Measurements from ENCODE around the gene GSE1. TPM values are rescaled to one million over a fixed set of nuclear protein-coding genes. Genes with fewer than 3 reads are reported as not detected.

Gene GSE1
- total RNA-seq, 2 experiments from 2014 or later: 29.6 to 30.0 TPM

DNA sequence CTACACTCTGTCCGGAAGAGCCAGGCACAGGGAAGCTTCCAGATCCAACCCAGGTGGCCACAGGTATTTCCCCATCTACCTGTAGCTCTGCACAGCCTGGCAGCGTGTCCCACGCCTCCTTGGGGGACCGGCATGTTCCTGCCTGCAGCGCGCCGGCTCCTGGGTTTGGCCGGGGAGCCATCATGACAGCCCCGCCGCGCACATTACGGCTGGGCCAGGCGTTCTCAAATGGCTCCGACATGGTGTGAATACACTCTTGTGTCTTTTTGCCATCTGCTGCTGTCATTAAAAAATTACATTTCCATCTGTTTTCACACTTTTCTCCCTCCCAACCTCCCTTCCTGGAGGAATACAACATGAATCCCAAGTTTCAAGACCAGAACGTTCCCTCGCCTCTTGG lies 83.7 kb downstream of the GSE1 start:
- CTCF ChIA-PET: no interaction called here
- POLR2A ChIA-PET: no interaction called here

DNA sequence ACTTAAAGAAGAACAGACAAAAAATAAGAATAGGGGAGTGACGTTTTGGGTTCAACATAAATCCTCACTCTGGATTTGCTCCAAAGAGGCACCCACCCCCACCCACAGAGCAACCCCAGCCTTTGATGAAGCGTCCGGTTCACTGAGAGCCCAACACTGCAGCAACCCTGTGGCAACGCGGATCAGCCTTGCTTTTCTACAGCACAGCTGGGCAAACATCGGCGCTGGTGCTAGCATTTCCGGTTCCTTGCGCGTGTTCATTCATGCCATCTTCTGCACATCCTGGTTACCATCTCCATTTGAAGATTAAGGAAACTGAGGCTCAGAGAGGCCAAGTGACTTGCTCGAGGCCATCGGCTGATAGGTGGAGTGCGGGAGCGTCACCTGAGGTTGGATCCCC lies 84.3 kb downstream of the GSE1 start:
- POLR2A ChIA-PET: interaction anchor here (0.6 kb wide), 1 partner anchor 246 kb away, joined by 5 read pairs; no protein-coding TSS in a partner anchor
- CTCF ChIA-PET: no interaction called here

DNA sequence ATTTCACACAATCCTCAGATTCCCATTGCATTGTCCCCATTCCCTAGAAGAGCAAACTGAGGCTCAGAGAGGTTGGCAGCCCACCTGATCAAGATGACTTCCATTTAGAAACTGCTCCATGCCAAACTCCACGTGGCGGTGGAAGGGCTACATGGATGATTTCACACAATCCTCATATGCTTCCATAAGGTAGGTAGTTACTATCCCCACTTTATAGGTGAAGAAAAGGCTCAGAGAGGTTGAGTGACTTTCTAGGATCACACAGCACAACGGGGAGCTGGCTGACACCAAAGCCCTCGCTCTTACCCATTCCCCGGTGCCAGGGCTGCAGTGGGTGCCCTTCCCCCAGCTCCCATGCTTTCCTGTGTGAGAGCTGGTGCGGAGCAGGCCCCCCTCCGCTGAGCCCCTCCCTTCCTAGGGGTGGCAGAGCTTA lies 85.4 kb downstream of the GSE1 start:
- ChIA-PET CTCF (interaction anchor here (1.1 kb wide), 1 partner anchor 8 kb away, joined by 3 read pairs; no protein-coding TSS in a partner anchor), POLR2A (no interaction called here)

DNA sequence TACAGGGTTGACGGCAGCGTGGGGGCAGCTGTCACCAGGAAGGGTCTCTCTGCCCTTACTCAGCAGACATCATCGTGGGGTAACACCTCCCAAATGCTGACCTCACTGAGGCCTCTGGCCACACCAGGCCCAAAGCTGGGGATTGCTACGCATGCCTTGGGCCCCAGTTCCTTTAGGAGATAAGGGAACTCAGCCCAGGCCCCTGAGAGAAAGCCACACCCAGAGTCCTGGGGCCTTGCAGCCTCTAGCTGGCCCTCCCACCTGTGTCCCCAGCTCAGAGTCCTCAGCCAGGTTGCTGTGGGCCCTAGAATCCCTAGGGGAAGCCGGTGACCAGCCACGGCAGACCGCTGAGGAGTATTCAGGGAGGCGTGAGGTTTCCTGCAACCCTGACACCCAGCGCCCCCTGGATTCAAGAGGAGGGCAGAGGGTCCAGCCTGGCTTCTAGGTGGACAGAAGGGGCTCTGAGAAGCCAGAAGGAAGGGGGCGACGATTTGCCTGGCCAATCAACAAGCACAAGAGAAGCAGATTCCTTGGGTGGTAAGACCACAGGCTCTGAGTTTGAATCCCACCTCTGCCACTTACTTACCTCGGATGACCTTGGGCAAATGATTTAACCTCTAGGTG lies 85.9 kb downstream of the GSE1 start:
- ChIA-PET POLR2A (no interaction called here), CTCF (interaction anchor here (1.1 kb wide), 1 partner anchor 9 kb away, joined by 3 read pairs; no protein-coding TSS in a partner anchor)

DNA sequence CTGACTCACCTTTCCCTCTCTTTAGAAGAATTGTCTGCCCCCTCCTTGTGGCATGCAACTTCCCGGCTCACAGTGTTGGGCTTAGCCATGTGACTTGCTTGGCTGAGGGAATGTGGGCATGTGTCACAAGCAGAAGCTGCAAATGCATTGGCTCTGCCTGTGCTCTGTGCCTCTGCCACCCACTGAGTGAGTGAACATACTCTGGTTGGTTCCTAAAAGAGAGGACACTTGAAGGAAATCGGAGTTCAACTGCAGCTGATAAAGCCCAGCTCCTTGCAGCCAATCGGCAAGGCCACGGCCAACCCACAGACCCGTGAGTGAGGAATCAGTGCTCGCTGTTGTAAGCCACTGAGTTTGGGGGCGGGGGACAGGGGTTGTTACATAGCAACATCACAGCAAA lies 86.5 kb downstream of the GSE1 start:
- POLR2A ChIA-PET: no interaction called here

DNA sequence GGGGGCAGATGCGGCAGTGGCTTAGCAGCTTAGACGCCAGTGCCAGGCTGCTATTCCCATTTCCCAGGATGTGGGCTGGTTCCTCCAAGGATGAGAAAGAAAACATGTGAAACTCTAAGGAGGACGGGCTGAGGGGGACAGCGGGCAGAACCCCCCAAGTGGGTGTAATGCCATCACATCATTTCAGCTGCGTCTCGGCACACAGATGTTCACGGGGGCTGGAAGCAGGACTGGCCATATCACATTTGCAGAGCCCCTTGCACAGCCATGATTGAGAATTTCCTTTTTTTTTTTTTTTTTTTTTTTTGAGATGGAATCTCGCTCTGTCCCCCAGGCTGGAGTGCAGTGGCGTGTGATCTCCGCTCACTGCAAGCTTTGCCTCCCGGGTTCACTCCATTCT lies 90.9 kb downstream of the GSE1 start:
- CTCF ChIA-PET: no interaction called here
- POLR2A ChIA-PET: no interaction called here

More for the DNA sequence above, 86.5 kb downstream of the GSE1 start:
- CTCF ChIA-PET: no interaction called here

DNA sequence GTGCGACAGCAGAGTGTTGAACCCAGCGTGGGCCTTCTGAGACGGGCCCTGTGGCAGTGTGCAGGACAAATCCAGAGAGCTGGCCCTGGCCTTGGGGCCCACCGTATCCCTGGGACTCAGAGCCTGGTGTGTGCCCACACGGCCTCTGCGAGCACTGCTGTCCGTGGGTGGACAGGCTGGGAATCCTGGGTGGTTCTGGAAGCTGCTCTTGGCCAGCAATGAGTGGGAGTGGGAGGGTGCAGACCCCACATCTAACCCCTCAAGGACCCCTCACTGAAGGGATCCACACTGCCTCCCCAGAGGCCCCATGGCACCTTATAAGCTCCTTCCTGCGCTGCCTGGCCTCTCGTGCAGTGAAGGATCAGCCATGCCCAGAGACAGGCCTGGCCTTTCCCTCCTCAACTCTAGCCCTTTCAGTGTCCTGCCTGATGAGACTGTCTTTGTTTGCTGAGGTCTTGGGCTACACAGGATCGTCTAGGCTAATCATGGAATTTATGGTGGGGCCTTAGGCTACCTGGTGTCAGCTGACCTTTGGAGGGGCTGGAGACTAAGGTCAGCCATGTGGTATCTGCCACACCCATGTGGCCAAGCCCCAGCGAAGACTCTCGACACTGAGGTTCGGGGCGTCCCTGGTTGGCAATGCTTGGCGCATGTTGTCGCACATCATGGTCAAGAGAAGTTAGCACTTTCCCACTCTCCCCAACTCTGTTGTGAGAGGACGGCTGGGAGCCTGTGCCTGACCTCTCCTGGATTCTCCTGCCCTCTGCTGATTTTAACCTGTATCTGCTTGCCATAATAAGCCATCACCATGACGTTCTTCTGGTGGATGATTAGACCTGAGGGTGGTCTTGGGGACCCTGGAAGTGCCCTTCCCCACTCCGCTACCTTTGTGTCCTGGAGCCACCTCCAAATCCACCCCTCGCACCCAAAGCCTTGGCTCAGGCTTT lies 92.1 kb downstream of the GSE1 start:
- POLR2A ChIA-PET: no interaction called here
- CTCF ChIA-PET: no interaction called here

DNA sequence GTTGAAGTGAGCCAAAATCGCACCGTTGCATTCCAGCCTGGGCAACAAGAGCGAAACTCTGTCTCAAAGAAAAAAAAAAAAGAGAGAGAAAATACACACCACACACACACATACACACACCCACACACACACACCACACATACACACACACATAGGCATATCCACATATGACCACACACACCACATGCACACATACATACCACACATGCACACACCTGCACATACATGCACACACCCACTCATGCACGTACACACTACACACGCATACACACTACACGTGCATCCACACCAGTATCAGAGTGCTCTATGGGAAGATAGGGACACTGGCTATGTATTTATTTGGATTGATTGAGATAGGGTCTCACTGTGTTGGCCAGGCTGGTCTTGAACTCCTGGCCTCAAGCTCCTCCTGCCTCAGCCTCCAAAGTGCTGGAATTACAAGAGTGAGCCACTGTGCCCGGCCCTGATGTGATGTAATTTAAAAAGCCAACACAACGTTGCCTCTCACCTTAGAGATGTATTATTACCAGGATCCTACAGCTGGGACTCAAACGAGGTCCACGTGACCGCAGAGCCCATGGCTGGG lies 93.4 kb downstream of the GSE1 start:
- CTCF ChIA-PET: no interaction called here
- POLR2A ChIA-PET: interaction anchor here (0.6 kb wide), 1 partner anchor 58 kb away, joined by 9 read pairs; no protein-coding TSS in a partner anchor

DNA sequence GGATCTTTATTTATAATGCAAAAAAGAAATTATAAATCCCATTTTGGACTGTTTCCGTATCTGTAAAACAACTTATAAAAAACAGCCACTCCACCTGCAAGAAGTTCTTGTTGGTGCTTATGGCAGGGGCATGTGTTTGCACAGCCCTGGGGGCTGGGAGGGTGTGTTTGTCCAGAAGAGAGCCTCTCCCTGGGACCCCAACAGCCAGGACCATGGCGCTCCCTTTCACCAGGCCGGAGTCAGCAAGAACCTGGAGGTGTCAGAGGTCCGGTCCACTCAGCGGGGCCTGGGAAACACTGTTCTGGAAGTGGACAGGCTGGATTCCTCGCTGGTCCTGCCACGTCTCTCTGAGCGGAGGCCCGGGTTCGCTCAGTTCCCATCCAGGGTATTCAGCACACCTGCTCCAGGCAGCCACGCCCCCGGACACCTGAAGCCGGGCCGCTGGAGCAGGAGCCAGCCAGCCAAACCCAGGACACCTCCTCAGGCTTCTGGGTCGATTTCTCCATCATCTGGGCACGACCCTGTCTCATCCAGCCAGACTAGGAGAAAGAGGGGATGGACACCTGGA lies 94.5 kb downstream of the GSE1 start:
- ChIA-PET POLR2A (no interaction called here), CTCF (no interaction called here)

DNA sequence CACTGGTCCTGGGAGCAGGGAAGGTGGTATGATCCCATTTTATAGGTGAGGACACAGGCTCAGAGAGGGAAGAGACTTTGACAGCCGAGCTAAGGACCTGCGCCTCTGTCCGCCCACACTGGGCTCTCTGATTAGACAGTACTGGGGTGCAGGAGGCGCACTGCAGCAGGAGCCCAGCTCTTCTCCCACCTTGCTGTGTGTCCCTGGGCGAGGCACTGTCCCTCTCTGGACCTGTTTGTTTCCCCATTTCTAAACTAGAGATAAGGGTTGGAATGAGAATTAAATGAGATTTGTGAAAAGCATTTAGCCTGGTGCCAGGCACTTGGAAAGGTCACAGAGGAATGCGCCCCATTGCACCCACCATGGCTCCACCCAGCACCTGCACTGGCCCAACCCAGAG lies 95.2 kb downstream of the GSE1 start:
- CTCF ChIA-PET: no interaction called here

DNA sequence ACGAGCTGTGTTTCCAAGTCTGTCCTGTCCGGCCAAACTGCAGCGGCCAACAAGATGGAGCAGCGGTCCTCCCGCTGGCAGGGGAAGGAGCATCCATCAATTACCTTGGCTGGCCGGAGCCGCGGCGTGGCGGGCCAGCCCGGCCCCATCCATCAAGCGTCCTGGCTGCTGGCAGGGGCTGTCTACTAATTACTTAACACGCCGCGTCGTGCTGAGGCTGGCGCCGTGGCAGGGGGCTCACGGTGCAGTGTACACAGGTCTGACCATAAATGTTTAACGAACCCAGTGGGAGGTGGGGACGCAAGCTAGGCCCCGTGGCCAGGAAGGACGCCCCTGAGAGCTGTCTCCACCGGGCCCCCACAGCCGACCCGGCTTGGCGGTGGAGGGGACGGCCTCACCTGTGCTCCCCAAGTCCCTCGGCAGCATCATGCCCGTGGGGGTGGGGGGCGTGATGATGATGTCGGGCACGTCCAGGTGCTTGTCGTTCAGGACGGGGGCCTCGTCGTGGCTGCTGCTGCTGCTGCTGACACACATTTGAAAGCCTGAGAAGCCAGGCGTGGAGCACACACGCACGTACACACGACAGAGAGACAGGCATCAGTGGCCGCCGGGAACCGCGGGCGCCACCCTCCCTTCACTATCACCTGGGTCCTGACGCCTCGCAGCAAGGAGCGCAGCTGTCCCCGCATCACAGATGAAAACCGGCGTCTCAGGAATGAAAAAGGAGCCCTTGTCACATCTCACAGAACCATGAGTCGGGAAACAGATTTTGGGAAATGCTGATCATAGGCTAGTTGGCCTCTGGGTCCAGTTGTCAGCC lies 96.9 kb downstream of the GSE1 start:
- ChIA-PET POLR2A (no interaction called here), CTCF (interaction anchor here (1.0 kb wide), 1 partner anchor 8 kb away, joined by 4 read pairs; no protein-coding TSS in a partner anchor)

More for the DNA sequence above, 95.2 kb downstream of the GSE1 start:
- POLR2A ChIA-PET: no interaction called here

DNA sequence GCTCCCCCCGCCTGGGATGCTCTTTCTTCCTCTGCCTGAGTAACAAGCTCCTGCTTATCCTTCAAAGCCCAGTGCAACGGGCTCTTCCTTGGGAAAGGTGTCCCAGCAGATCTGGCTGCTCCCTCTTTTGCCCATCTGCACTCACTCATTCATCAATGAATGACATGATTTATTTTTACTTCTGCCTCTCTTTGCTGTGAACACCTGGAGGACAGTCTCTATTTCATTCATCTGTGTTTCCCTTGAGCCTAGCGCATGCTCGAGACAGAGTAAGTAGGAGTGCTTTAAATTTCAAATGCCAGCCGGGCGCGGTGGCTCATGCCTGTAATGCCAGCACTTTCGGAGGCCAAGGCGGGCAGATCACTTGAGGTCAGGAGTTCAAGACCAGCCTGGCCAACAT lies 97.6 kb downstream of the GSE1 start:
- ChIA-PET POLR2A (no interaction called here), CTCF (interaction anchor here (0.7 kb wide), 1 partner anchor 68 kb away, joined by 3 read pairs; no protein-coding TSS in a partner anchor)

DNA sequence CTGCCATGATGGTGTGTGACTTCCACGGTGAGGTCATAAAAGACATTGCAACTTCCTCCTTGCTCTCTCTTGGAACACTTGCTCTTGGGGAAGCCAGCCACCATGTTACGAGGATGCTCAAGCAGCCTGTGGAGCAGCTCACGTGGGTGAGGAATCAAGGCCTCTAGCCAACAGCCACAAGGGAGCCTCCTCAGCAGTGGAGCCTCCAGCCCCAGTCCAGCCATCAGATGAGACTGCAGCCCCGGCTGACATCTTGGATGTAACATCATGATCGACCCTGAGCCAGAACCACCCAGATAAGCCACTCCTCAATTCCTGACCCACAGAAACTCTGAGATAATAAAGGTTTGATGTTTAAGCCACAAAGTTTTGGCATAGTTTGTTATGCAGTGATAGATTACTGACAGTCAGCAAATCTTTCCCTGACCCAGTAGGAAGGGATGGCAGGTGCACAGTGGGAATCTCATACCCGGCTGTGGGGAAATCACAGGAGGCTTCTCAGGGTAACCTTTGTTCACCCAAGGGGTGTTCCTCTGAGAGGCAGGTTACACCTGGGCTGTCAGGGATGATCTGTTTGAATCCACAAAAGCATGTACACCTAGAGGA lies 99.0 kb downstream of the GSE1 start:
- POLR2A ChIA-PET: no interaction called here
- CTCF ChIA-PET: interaction anchor here (1.2 kb wide), 1 partner anchor 53 kb away, joined by 5 read pairs; no protein-coding TSS in a partner anchor

DNA sequence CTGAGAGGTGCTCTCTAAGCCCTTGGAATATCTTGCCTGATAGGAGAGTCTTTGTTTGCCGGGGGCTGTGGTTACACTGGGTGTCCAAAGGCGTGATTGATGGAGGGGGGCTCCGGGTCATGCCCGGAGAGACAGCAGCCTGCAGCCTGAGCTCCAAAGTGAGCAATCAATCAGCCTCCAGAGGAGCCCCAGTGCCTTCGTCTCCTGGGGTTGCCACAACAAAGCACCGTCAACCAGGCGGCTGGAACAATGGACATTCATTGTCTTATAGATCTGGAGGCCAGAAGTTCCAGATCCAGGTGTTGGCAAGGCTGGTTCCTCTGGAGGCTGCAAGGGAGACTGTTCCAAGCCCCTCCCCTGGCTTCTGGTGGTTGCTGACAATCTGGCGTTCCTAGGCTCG lies 99.7 kb downstream of the GSE1 start:
- ChIA-PET POLR2A (no interaction called here), CTCF (no interaction called here)

DNA sequence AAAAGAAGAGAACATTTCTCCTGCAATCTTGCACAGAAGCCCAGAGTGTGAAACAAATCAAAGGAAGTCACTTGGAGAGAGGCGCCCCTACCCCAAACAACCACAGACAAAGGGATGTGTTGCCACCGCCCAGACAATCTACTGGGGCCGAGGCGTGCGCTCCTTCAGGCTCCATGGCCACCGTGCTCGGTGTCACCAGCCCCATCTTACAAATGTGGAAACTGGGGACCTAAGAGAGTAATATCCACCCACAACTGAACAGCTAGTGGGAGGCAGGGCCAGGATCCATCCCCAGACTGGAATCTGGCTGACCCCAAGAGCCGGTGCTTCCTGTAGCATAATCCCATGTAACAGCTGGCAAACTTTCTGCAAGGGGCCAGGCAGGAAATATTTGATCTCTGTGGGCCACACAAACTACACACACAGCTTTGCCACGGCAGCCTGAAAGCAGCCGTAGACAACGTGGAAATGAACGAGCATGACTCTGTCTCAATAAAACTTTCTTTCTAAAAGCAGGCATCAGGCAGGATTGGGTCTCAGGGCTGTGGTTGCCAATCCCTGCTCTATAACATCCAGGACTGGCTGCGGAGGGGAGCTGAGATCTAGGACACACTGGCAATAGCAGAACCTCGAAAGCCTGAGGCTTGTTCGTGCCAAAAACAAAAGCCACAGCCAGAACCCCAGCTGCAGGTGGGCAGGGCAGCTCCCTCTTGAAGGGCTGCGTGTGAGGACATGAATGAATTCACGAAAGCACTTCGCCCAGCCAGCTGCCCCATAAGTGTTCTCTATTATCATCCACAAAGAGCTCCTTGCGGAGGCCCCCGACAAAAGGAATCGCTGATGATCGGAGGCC lies 102.3 kb downstream of the GSE1 start:
- ChIA-PET CTCF (interaction anchor here (0.6 to 4.1 kb wide), 3 partner anchors 22 to 796 kb away, joined by 3 to 16 read pairs (median 5); no protein-coding TSS in a partner anchor), POLR2A (no interaction called here)

DNA sequence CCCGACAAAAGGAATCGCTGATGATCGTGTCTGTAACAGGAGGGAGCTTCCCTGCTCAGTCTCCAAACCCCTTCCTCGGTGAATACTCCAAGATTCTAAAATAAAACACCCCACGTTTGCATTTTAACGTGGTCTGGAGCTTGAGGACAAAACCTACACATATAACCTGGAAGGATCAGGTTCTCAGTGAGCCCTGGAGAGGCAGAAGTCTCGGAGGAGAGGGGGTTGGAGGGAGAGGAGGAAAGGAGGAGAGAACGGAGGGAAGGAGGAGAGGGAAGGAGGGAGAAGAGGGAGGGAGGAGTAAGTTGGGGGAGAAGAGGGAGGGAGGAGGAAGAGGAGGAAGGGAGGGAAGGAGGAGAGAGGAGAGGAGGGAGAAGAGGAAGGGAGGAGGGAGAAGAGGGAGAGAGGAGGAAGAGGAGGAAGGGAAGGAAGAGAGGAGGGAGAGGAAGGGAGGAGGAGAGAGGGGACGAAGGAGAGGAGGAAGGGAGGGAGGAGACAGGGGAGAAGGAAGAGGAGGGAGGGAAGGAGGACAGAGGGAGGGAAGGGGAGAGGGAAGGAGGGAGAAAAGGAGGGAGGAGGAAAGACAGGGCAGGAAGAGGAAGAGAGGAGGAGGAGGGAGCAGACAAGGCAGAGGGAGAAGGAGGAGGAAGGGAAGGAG lies 103.0 kb downstream of the GSE1 start:
- ChIA-PET POLR2A (interaction anchor here (0.7 kb wide), 1 partner anchor 27 kb away, joined by 3 read pairs; no protein-coding TSS in a partner anchor), CTCF (interaction anchor here (0.6 to 4.1 kb wide), 6 partner anchors 21 to 296 kb away, joined by 4 to 16 read pairs (median 6); partner anchors contain the start of gene GINS2)

DNA sequence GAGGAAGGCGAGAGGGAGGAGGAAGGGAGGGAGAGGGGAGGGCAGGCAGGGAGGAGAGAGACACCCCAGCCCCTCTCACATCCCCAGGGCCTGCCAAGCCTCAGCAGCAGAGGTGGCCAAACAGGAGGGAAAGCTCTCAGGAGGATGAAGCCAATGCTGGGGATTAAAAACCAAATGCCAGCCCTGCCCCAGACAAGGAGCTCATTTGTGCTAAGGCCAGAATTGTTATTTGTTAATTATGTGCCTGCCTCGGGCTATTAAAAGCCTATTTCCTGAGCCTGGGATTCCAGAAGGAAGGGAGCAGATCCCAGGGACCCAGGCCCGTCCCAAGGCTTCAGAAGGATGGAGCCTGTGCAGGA lies 103.5 kb downstream of the GSE1 start:
- POLR2A ChIA-PET: interaction anchor here (0.7 kb wide), 1 partner anchor 27 kb away, joined by 3 read pairs; no protein-coding TSS in a partner anchor
- CTCF ChIA-PET: interaction anchor here (0.7 to 4.1 kb wide), 8 partner anchors 20 to 382 kb away, joined by 3 to 16 read pairs (median 6); partner anchors contain the start of gene GINS2

Data from activated CD8-positive, alpha-beta memory T cell treated with anti-CD3 and anti-CD28 coated beads for 36 hours (primary cell).